HUDEP-2 (cell line): ENCODE measurements around the gene HDHD3.

Experiments used
- DNase-seq, 76 experiments: peaks; one replicate each; lab custom pipeline; 2025; ENCODE audit not compliant: unreplicated experiment in 76 of 76; lab: John Stamatoyannopoulos, UW

The HDHD3 gene

GRCh38 chr9:113341712-113342410, 34.9 kb downstream of the HDHD3 start:
- peak in 24 of 76 experiments; percentile 7 to 54 (median 26) for DNase-seq

- peak in 74 of 76 experiments; percentile 12 to 90 (median 77) for DNase-seq
Observed at GRCh38 chr9:113340011-113340699, 36.6 kb downstream of the HDHD3 start, which contains the start of gene WDR31. TSS of gene WDR31 (minus strand) at chr9:113340275. CDS start at chr9:113332022, 8,253 bp downstream.

GRCh38 chr9:113337714-113338113, 39.1 kb downstream of the HDHD3 start:
- no peak for DNase-seq

GRCh38 chr9:113331780-113332179, 45.0 kb downstream of the HDHD3 start:
- no peak for DNase-seq

- DNase-seq, result no peak
Observed at GRCh38 chr9:113328045-113328782, 48.6 kb downstream of the HDHD3 start.

- no peak for DNase-seq
Observed at GRCh38 chr9:113326230-113326629, 50.6 kb downstream of the HDHD3 start.
